Progenitor cell of endocrine pancreas (in vitro differentiated cells): Measurements from ENCODE around the gene SLF2. TPM values are rescaled to one million over a fixed set of nuclear protein-coding genes. Genes with fewer than 3 reads are reported as not detected.

Experiments used
- DNase-seq: peaks from one replicate; pipeline ENCODE4 v3.0.0; 2021; ENCODE audit warnings: low spot score; ENCODE audit not compliant: unreplicated experiment
- H3K27ac Mint-ChIP-seq: 2 replicates; pipeline ENCODE4 v1.8.0; 2021; ENCODE audit warnings: mild to moderate bottlenecking, moderate library complexity, mixed read lengths
- H3K27me3 Mint-ChIP-seq: 2 replicates; pipeline ENCODE4 v1.8.0; 2021; ENCODE audit warnings: mixed read lengths
- H3K36me3 Mint-ChIP-seq: 2 replicates; pipeline ENCODE4 v1.8.0; 2022; ENCODE audit warnings: mixed read lengths; ENCODE audit not compliant: insufficient read depth
- H3K4me1 Mint-ChIP-seq: 2 replicates; pipeline ENCODE4 v1.8.0; 2021; ENCODE audit warnings: low read depth, mixed read lengths
- H3K4me3 Mint-ChIP-seq: 2 replicates; pipeline ENCODE4 v1.8.0; 2021; ENCODE audit warnings: low read depth, mild to moderate bottlenecking, moderate library complexity, mixed read lengths
- H3K9me3 Mint-ChIP-seq: 2 replicates; pipeline ENCODE4 v1.8.0; 2021; ENCODE audit warnings: low read depth, mixed read lengths
- total RNA-seq: library from RNA; stranded (reverse); gene quantifications from 2 replicates; pipeline ENCODE4 v1.2.1, GENCODE V29; 2021
- TF ChIP-seq, protein P1 (sequence below): fragments of 200-600 bp; sonication (generic); IDR thresholded peaks from one replicate; pipeline ENCODE4 v1.5.0; 2021; ENCODE audit warnings: antibody characterized with exemption, mild to moderate bottlenecking; ENCODE audit not compliant: unreplicated experiment

SLF2 gene
- total RNA-seq, 1 donor from 2014 or later: 31.8 TPM

DNA sequence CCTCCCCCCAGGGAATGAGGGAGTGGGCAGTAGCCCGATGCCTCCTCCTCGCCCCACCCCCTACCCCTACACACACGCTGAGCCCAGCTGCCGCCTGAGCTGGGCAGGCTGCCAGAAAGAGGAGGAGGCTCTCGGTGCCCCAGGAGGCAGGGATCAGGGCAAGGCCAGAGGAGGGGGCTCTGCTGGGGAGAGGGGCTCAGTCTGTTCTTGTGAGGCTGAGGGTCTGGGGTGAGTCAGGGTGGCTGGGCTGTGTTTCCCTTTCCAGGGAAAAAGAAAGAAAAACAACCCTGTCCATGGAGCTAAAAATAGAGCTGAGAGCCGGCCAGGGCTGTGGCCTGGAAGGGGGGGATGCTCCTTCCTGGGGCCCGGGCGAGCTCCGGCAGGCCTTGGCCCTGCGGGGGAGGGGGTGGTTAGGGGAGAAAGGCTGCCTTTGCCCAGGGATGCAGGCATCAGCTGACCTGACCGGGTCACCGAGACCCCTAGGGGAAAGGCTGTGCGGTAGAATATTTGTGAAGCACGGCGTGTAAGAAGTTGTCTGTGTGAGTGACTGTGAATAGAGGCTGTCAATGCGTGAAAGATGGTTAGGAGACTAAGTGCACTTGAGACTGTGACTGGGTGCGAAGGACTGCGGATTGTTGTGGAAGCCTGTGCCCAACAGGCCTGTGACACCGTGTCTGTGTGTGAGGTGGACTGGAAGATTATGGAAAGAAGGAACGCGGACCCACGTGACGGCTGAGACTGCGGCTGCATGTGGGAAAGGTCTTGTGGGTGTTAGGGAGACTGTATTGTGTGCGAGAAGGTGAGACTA is 85.6 kb downstream of the SLF2 start:
- no peak for DNase-seq
- Mint-ChIP-seq H3K4me3 (peak overlapping the region; percentile 75), H3K27ac (peak overlapping the region; percentile 97), H3K4me1 (peaks cover 16% of the 10 kb centered on the region), H3K27me3 (no peaks in the 10 kb centered on the region), H3K9me3 (no peaks in the 10 kb centered on the region), H3K36me3 (peaks cover 3% of the 10 kb centered on the region)
- TF ChIP-seq, protein P1, sequence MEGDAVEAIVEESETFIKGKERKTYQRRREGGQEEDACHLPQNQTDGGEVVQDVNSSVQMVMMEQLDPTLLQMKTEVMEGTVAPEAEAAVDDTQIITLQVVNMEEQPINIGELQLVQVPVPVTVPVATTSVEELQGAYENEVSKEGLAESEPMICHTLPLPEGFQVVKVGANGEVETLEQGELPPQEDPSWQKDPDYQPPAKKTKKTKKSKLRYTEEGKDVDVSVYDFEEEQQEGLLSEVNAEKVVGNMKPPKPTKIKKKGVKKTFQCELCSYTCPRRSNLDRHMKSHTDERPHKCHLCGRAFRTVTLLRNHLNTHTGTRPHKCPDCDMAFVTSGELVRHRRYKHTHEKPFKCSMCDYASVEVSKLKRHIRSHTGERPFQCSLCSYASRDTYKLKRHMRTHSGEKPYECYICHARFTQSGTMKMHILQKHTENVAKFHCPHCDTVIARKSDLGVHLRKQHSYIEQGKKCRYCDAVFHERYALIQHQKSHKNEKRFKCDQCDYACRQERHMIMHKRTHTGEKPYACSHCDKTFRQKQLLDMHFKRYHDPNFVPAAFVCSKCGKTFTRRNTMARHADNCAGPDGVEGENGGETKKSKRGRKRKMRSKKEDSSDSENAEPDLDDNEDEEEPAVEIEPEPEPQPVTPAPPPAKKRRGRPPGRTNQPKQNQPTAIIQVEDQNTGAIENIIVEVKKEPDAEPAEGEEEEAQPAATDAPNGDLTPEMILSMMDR: no peak

DNA sequence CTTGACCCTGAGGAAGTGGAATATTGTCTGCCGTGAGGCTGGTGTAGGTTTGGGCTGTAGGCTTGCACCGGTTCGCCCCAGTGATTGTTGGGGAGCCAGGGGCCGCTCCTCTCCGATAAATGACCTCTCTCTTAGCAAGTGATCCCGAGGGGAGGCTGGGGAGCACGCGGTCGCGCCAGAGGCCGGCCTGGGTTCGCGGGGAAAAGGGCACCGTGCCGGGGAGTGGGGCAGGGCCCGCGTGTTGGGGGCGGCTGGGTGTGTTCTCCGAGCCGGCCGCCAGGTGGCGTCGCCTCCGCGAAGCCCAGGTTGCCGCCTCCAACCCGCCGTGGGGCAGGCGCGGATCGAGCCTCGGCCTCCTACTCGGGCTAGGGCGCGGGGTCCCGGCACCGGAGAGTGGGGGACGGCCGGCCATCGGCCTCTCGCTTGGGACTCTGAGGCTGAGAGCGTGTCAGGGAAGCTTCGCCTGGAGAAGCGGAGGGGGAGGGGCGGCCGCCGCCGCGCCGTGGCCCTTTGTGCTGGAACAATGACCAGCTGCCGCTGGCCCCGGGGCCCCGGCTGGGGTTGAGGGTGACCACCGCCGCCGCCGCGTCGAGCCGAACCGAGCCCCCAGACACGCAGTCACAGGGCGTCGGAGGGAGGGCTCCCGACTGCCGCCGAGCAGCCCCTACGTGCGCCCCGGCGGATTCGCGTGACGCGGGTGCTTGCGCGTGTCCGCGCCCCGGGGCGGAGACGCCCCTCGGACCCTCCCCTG is 86.4 kb downstream of the SLF2 start:
- peak; percentile 77 for DNase-seq
- Mint-ChIP-seq H3K4me1 (peaks cover 16% of the 10 kb centered on the region), H3K27me3 (no peaks in the 10 kb centered on the region), H3K9me3 (no peaks in the 10 kb centered on the region), H3K27ac (peak overlapping the region; percentile 97), H3K36me3 (peaks cover 4% of the 10 kb centered on the region), H3K4me3 (peak overlapping the region; percentile 75)
- TF ChIP-seq, protein P1: peak; percentile 98

DNA sequence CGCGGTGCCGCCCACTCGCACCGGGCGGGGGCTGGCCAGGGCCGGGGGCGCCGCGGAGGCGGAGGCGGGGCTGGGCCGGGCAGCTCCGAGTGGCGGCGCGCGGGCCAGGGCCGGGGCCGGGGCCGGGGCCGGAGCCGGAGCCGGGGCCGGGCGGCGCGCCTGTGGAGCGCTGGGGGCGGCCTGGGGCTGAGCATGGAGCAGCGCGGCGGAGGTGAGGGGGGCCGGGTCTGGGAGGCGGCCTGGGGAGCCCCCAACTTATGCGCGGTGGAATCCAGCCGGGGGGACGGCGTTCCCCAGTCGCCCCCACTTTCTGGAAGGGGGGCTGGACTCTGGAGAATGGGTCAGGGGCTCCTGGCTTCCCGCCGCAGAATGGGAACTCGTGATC is 87.0 kb downstream of the SLF2 start, which contains the start of gene LZTS2:
LZTS2 (plus strand) TSS at position 67 of the 385 bp plus-strand sequence. CDS start 2,731 bp downstream, outside the sequence.
- Mint-ChIP-seq H3K27me3 (no peaks in the 10 kb centered on the region), H3K4me1 (peaks cover 16% of the 10 kb centered on the region), H3K9me3 (no peaks in the 10 kb centered on the region), H3K4me3 (peak within 1 kb of the TSS; percentile 75), H3K36me3 (peaks cover 2% of the 10 kb centered on the region), H3K27ac (peak within 1 kb of the TSS; percentile 97)
- TF ChIP-seq, protein P1: no peak
- DNase-seq: peak; percentile 46

DNA sequence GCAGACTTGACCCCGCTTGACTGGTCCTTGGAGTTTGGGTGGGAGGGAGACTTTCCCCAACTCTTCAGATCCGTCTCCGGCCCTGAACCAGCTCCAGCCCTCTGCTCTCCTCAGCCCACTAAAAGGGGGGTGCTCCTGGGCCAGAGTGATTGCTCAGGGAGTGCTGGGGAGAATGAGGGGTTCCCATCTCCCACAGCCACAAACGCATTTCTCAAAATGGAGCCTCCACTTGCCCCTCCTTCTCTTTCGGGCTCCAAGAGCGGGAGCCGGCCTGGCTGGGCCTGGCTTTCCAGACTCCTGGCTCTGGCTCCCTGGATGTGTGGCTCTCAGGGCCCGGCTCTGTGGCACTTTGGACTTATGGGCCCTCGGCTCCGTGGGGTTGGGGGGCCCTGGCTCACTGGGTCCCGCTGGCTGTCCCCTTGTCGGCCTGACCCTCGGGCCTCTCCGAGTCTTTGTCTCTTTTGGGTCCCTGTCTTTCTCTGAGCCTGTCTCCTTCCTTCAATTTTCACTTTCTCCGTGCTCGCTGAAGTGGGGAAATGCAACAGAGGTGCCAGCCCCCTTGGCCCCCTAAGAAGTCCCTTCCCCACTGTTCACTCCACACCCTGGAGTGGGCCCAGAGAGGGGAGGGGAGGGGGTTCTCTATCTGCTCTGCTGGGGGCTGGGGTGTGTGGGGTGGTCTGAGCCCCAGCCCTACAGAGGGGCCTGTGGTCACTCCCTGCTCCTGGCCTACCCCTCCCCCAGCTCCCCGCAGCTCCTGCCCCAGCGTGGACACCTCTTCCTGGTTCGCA is 87.6 kb downstream of the SLF2 start:
- H3K4me3 Mint-ChIP-seq: peak overlapping the region; percentile 75
- peaks cover 16% of the 10 kb centered on the region for H3K4me1 Mint-ChIP-seq
- H3K27ac Mint-ChIP-seq: peak overlapping the region; percentile 97
- H3K36me3 Mint-ChIP-seq: peaks cover 4% of the 10 kb centered on the region
- TF ChIP-seq, protein P1: no peak
- H3K9me3 Mint-ChIP-seq: no peaks in the 10 kb centered on the region
- H3K27me3 Mint-ChIP-seq: no peaks in the 10 kb centered on the region
- no peak for DNase-seq
